OCI-M2 (cell line): Measurements from ENCODE around the gene TANGO6.

ENCODE experiments used
- DNase-seq: peaks from one replicate; lab custom pipeline; 2025; ENCODE audit not compliant: unreplicated experiment; lab: John Stamatoyannopoulos, UW

TANGO6 gene

GRCh38 chr16:69088684-69089083 is 245.4 kb downstream of the TANGO6 start:
- DNase-seq, result no peak

- DNase-seq, result no peak
Measured at GRCh38 chr16:69089091-69089910, 246.0 kb downstream of the TANGO6 start.

- DNase-seq, result no peak
Measured at GRCh38 chr16:69093974-69094373, 250.6 kb downstream of the TANGO6 start.

GRCh38 chr16:69094501-69094900 is 251.2 kb downstream of the TANGO6 start:
- DNase-seq, result no peak

- no peak for DNase-seq
Measured at GRCh38 chr16:69095193-69095592, 251.9 kb downstream of the TANGO6 start.

- DNase-seq, result no peak
Measured at GRCh38 chr16:69100071-69100691, 256.9 kb downstream of the TANGO6 start.

GRCh38 chr16:69105501-69106361 is 262.4 kb downstream of the TANGO6 start, which contains the start of gene HAS3:
Gene HAS3 (plus strand): TSS chr16:69105653. CDS start chr16:69109396, 3,743 bp downstream.
- no peak for DNase-seq

- DNase-seq, result no peak
Measured at GRCh38 chr16:69106491-69107315, 263.4 kb downstream of the TANGO6 start.

- DNase-seq, result no peak
Measured at GRCh38 chr16:69107316-69107962, 264.1 kb downstream of the TANGO6 start.

- no peak for DNase-seq
Measured at GRCh38 chr16:69108064-69108904, 265.0 kb downstream of the TANGO6 start.

- no peak for DNase-seq
Measured at GRCh38 chr16:69108905-69109252, 265.5 kb downstream of the TANGO6 start.

- DNase-seq, result no peak
Measured at GRCh38 chr16:69109486-69110270, 266.3 kb downstream of the TANGO6 start.

GRCh38 chr16:69110406-69110805 is 267.1 kb downstream of the TANGO6 start:
- no peak for DNase-seq

- no peak for DNase-seq
Measured at GRCh38 chr16:69111216-69111875, 268.0 kb downstream of the TANGO6 start.

GRCh38 chr16:69111876-69112230 is 268.5 kb downstream of the TANGO6 start:
- DNase-seq, result no peak

- no peak for DNase-seq
Measured at GRCh38 chr16:69112285-69113129, 269.2 kb downstream of the TANGO6 start.

- DNase-seq, result no peak
Measured at GRCh38 chr16:69113216-69113615, 269.9 kb downstream of the TANGO6 start.
